Ishikawa (cell line): ENCODE measurements around the gene ZXDC.

Experiments used
- CREB1 ChIP-seq: IDR thresholded peaks from 2 replicates; pipeline ENCODE4 v1.6.1; 2012; ENCODE audit warnings: low read depth
- EP300 ChIP-seq: IDR thresholded peaks from 2 replicates; pipeline ENCODE4 v1.6.1; 2012; ENCODE audit warnings: borderline replicate concordance
- NFIC ChIP-seq: IDR thresholded peaks from 2 replicates; pipeline ENCODE4 v1.6.1; 2012
- RAD21 ChIP-seq: IDR thresholded peaks from 2 replicates; pipeline ENCODE4 v1.6.1; 2012; ENCODE audit warnings: low read depth
- TF ChIP-seq, protein P1 (sequence below): IDR thresholded peaks from 2 replicates; pipeline ENCODE4 v1.6.1; 2012
- TF ChIP-seq, protein P2 (sequence below): IDR thresholded peaks from 2 replicates; pipeline ENCODE4 v1.6.1; 2012; ENCODE audit warnings: low read depth, mild to moderate bottlenecking

DNA sequence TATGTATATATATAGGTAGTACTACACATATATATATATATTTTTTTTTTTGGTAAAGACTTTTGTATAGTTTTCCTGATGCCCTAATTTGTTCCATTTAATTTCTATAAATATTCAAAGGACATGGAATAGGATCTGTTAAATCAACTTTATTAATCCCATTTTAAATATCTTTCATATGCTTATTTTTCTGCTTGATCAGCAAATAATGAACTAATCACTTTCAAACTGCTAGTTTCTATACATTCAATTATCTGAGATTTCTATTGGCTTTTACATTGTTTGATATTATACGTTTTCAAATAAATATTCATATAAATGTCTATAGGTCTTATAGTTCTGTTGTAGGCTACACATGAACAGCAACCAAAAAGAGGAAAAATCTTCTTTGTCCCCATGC is 21.7 kb downstream of the ZXDC start:
- no peak for TF ChIP-seq RAD21
- TF ChIP-seq NFIC: no peak
- no peak for TF ChIP-seq EP300
- no peak for TF ChIP-seq CREB1
- TF ChIP-seq, protein P1, sequence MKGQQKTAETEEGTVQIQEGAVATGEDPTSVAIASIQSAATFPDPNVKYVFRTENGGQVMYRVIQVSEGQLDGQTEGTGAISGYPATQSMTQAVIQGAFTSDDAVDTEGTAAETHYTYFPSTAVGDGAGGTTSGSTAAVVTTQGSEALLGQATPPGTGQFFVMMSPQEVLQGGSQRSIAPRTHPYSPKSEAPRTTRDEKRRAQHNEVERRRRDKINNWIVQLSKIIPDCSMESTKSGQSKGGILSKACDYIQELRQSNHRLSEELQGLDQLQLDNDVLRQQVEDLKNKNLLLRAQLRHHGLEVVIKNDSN: no peak
- TF ChIP-seq, protein P2, sequence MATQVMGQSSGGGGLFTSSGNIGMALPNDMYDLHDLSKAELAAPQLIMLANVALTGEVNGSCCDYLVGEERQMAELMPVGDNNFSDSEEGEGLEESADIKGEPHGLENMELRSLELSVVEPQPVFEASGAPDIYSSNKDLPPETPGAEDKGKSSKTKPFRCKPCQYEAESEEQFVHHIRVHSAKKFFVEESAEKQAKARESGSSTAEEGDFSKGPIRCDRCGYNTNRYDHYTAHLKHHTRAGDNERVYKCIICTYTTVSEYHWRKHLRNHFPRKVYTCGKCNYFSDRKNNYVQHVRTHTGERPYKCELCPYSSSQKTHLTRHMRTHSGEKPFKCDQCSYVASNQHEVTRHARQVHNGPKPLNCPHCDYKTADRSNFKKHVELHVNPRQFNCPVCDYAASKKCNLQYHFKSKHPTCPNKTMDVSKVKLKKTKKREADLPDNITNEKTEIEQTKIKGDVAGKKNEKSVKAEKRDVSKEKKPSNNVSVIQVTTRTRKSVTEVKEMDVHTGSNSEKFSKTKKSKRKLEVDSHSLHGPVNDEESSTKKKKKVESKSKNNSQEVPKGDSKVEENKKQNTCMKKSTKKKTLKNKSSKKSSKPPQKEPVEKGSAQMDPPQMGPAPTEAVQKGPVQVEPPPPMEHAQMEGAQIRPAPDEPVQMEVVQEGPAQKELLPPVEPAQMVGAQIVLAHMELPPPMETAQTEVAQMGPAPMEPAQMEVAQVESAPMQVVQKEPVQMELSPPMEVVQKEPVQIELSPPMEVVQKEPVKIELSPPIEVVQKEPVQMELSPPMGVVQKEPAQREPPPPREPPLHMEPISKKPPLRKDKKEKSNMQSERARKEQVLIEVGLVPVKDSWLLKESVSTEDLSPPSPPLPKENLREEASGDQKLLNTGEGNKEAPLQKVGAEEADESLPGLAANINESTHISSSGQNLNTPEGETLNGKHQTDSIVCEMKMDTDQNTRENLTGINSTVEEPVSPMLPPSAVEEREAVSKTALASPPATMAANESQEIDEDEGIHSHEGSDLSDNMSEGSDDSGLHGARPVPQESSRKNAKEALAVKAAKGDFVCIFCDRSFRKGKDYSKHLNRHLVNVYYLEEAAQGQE: no peak
